ENCODE measurements around the gene SMO.
"Not testable (repeated sequence)": the region's sequence is repeated elsewhere in the genome, so short reads cannot be mapped to it uniquely, and the experiment has no call there.

The SMO gene

GRCh38 chr7:129208667-129209066, 20.2 kb downstream of the SMO start:
- in situ Hi-C loops (cut with HindIII; ENCODE audit: low sequenced_read_pairs), result no loop called here

DNA sequence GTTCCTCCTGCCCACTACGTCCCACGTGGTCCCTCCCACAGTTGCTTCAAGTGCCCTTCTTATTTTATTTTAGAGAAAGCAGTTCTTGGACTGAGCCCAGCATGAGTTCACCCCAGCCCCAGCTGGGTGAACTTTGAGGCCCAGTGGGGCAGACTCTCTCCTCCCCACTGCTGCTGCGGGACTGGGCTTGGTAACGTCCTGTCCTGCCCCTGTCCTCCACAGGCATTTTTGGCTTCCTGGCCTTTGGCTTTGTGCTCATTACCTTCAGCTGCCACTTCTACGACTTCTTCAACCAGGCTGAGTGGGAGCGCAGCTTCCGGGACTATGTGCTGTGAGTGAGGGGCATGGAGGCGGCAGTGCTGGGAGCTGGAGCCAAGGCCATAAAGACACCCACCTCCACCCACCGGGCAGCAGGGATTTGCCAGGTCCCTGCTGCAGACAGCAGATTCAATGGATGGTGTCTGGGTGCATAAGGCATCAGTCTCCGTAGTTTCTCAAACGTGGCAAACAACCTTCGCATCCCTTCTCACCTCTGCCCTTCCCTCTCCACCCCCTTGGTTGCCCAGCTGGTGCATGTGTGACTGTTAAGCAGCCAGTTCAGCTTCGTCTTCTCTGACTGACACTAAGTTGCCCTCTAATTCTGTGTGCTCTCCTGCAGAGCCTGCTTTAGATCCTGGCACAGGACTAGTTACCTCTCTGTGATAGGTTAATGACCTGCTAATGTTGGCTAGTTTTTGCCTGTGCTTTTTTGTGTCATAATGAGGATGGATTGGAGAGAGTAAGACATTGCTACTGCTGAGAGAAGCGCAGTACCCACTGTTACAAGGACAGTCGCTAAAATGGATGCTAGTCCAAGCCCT, 20.9 kb downstream of the SMO start:
- in situ Hi-C loops (cut with HindIII; ENCODE audit: low sequenced_read_pairs), result no loop called here

DNA sequence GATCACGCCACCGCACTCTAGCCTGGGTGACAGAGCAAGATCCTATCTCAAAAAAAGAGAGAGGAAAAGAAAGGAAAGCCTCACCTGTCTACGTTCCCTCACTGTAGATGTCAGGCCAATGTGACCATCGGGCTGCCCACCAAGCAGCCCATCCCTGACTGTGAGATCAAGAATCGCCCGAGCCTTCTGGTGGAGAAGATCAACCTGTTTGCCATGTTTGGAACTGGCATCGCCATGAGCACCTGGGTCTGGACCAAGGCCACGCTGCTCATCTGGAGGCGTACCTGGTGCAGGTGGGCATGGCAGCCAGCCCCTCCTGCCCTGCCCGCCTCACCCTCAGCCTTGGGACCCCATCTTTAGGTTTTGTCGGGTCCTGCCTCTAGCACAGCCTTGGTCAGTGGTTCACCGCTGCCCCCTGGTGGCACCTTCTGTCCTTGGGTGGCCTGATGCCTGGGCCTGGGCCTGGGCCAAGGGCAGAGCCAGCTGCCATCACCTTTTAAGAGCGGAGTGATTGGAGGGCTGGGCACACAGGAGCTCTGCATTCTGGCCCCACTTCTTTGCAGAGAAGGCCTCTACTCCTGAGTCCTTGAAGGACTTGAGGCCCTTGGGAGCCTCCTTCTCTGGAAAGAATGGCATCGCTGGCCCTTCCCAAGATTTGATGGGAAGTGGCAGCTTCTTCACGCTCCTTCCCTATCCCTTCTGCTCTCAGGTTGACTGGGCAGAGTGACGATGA, 22.0 kb downstream of the SMO start:
- in situ Hi-C loops (cut with HindIII; ENCODE audit: low sequenced_read_pairs), result loop anchor here (5.0 kb wide), 1 partner anchor 87 kb away; no protein-coding TSS in a partner anchor

GRCh38 chr7:129210989-129211312, 22.5 kb downstream of the SMO start:
- in situ Hi-C loops (cut with HindIII; ENCODE audit: low sequenced_read_pairs), result loop anchor here (5.0 kb wide), 1 partner anchor 86 kb away; no protein-coding TSS in a partner anchor

- in situ Hi-C loops (cut with HindIII; ENCODE audit: low sequenced_read_pairs), result loop anchor here (5.0 kb wide), 1 partner anchor 85 kb away; no protein-coding TSS in a partner anchor
Measured at GRCh38 chr7:129212126-129212525, 23.7 kb downstream of the SMO start.

DNA sequence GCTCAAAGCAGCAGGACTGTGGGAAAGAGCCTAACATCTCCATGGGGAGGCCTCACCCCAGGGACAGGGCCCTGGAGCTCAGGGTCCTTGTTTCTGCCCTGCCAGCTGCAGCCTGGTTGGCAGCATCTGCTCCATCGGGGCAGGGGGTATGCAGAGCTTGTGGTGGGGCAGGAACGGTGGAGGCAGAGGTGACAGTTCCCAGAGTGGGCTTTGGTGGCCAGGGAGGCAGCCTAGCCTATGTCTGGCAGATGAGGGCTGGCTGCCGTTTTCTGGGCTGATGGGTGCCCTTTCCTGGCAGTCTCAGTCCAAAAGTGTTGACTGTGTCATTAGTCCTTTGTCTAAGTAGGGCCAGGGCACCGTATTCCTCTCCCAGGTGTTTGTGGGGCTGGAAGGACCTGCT, 24.2 kb downstream of the SMO start:
- in situ Hi-C loops (cut with HindIII; ENCODE audit: low sequenced_read_pairs), result loop anchor here (5.0 kb wide), 1 partner anchor 85 kb away; no protein-coding TSS in a partner anchor

GRCh38 chr7:129213828-129214227, 25.4 kb downstream of the SMO start:
- in situ Hi-C loops (cut with HindIII; ENCODE audit: low sequenced_read_pairs), result loop anchor here (5.0 kb wide), 1 partner anchor 83 kb away; no protein-coding TSS in a partner anchor

GRCh38 chr7:129215691-129216090, 27.3 kb downstream of the SMO start:
- in situ Hi-C loops (cut with HindIII; ENCODE audit: low sequenced_read_pairs), result not testable (repeated sequence)

GRCh38 chr7:129216101-129216715, 27.8 kb downstream of the SMO start:
- in situ Hi-C loops (cut with HindIII; ENCODE audit: low sequenced_read_pairs), result not testable (repeated sequence)

GRCh38 chr7:129216821-129217416, 28.5 kb downstream of the SMO start:
- in situ Hi-C loops (cut with HindIII; ENCODE audit: low sequenced_read_pairs), result not testable (repeated sequence)

DNA sequence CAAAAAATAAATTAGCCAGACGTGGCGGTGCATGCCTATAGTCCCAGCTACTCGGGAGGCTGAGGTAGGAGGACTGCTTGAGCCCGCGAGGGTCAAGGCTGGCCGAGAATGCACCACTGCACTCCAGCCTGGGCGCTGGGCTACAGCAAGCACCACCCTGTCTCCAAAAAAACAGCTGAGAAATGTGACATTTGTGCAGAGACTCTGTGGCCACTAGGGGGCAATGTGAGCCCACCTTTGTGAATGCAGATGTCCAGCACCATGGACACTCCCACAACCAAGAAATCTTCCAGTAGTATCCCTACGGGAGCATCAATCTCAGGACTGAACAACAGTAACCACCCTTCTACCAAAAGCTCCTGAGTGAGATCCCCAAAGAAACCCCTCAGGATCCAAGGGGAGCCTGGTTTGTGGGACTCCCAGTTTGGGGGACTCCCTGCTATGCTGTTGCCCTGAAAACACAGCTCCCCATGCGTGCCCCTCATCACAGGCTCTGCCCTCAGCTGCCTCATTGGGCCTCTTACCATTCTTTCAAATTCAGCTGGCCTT, 30.2 kb downstream of the SMO start:
- in situ Hi-C loops (cut with HindIII; ENCODE audit: low sequenced_read_pairs), result no loop called here

- in situ Hi-C loops (cut with HindIII; ENCODE audit: low sequenced_read_pairs), result not testable (repeated sequence)
Measured at GRCh38 chr7:129219166-129219565, 30.7 kb downstream of the SMO start.

DNA sequence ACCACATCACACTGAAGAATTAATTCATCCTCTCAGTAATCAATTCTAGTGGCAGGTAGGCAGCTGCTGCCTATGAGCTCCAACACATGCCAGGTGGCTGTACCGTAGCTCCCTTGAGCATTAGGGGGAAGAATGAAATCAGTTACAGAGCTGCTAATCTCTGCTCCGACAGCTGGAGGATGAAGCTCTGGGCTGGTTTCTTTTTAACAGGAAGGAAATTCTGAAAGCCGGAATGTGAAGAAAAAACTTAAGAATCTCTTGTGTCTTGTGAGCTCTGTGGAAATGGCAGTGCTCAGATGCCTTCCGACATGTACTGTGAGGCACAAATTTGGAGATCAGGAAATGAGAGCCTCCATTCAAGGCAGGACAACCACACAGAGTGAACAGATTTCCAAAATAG, 33.6 kb downstream of the SMO start:
- in situ Hi-C loops (cut with HindIII; ENCODE audit: low sequenced_read_pairs), result no loop called here

DNA sequence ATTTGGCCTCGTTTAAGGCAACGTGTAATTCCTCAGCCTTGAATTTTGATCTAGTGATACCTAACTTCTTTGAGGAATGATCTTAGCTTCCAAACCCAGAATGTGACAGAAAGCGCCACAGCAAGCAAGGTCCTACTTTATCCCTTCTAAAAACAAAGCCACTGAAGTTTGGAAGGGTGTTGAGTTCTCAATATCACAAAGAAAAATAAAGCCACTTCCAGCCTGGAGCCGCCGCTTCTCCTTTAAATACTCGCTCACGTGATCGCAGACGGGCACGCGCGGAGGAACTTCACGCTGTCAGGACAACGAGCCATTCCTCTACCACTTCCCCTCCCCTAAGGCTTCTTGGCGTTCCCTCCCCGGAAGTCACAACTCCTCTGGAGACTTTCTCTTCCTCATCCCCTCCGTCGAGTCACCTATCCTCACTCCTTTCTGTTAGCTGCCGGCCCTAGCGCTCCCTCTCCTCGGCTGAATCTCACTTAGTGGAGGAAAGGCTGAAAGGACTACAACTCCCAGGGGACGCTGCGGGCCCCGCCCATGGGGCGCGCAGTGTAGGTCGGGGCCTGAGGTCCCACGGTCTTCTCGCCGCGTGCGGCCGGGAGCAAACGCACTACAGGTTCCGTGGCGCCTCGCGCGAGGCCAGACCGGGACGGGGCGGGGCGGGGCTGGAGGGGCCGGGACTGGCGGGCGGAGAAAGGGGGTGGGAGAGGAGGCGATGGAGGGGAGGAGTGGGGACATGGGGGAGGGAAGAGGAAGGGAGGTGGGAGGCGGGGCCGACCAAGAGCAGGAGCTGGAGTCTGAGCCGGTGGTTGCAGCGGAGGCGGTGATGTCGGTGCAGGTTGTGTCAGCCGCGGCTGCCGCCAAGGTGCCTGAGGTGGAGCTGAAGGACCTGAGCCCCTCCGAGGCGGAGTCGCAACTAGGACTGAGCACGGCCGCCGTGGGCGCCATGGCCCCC, 36.1 kb downstream of the SMO start, which contains the start of gene AHCYL2:
Gene AHCYL2 (plus strand): TSS at position 780 of the 955 bp plus-strand sequence.
- in situ Hi-C loops (cut with HindIII; ENCODE audit: low sequenced_read_pairs), result no loop called here

DNA sequence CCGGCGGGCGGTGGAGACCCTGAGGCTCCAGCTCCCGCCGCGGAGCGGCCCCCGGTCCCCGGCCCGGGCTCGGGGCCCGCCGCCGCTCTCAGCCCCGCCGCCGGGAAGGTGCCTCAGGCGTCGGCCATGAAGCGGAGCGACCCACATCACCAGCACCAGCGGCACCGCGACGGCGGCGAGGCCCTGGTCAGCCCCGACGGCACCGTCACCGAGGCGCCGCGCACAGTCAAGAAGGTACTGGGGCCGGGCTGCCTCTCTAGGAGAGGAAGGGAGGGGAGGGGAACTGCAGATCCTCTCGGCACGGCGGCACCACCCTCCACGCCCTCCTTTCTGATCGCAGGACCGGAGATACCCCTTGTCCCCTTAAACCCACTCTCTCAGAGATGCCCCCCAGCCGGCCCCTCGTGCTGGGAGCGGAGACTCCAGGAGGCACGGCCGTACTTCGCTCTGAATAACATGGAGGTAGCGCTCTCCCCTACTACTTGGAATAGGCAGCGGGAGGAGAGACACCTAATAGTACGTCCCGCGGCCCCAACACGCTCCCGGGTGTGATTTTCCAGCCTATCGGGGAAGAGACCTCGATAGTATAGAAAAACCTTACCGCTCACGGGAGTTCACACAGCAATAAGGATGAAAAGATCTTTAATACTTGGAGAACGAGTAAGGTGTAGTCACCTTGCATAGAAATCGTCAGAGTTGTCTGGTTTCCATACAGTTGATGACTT, 36.9 kb downstream of the SMO start:
- in situ Hi-C loops (cut with HindIII; ENCODE audit: low sequenced_read_pairs), result no loop called here

- in situ Hi-C loops (cut with HindIII; ENCODE audit: low sequenced_read_pairs), result no loop called here
Measured at GRCh38 chr7:129225931-129226572, 37.6 kb downstream of the SMO start.

- in situ Hi-C loops (cut with HindIII; ENCODE audit: low sequenced_read_pairs), result no loop called here
Measured at GRCh38 chr7:129227646-129228578, 39.5 kb downstream of the SMO start.

Measured in DLD1 (cell line).